ENCODE measurements around the gene KLHDC9. TPM values are rescaled to one million over a fixed set of nuclear protein-coding genes. Genes with fewer than 3 reads are reported as not detected.
A peak's percentile ranks its signal among the peaks of the same experiment; 100 is the strongest.

KLHDC9 gene
- total and polyA plus RNA-seq, 9 of the 15 experiments (the other 6 are each of a cell fraction or from before 2014, with no cell fraction given), result not detected

DNA sequence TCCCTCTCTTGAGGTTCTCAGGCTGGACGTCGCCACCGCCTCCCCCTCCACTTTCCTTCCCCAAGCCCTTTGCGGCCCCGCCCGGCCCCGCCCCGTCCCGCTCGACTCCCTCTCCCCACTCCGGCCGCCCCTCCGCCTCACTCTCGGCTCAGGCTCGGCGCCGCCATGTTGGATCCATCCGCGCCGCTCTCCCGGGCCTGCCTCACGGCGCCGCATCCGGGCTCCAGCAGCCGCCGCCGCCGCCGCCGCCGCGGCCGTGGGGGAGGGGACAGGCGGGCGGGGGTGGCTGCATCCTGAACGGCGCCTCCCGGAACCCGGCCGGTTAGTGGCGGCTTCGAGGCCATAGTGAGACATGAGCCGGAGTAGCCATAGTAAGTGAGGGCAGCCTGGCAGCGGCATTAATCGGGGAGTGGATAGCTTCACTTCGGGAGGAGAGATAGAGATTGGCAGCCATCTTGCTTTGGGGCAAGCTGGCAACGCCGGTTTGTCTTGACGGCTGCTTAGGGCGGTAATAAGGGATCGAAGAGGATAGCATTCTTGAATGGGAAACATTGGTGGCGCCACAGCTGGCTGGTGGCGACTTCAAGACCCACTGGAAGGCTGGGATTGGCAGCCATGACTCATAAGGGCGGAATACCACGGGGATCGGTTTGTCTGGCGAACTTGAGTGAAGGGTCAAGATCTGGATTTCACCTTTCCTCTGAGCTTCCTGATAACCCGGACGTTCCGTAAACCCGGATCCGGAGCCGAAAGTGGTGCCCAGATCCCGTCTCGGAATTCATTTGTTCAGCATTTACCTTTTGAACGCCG lies 34.5 kb downstream of the KLHDC9 start, which contains the start of gene DEDD:
Gene DEDD, minus strand, starts transcription at position 258 of the 810 bp plus-strand sequence. CDS start 8,205 bp downstream, outside the sequence.
- WGBS (ENCODE audit: insufficient coverage, low coverage, missing lambda C conversion rate), result under 1% methylated on average over 44 of the region's 68 CpGs
- intact Hi-C loops (cut with micrococcal nuclease), result loop anchor here (1.0 to 10.0 kb wide), 4 partner anchors 13 to 408 kb away; partner anchors contain the start of gene PPOX
- TF ChIP-seq ZNF584 (CRISPR knock-in tag; IDR thresholded peaks at IDR 0.05; ENCODE audit: low read depth) (no peak; the same call in 1 of the 2 replicates), XRCC5 (IDR thresholded peaks at IDR 0.05; ENCODE audit: low read depth, low read length) (peak; percentile 31; the same call in 1 of the 2 replicates)
- TF ChIP-seq, protein P1, sequence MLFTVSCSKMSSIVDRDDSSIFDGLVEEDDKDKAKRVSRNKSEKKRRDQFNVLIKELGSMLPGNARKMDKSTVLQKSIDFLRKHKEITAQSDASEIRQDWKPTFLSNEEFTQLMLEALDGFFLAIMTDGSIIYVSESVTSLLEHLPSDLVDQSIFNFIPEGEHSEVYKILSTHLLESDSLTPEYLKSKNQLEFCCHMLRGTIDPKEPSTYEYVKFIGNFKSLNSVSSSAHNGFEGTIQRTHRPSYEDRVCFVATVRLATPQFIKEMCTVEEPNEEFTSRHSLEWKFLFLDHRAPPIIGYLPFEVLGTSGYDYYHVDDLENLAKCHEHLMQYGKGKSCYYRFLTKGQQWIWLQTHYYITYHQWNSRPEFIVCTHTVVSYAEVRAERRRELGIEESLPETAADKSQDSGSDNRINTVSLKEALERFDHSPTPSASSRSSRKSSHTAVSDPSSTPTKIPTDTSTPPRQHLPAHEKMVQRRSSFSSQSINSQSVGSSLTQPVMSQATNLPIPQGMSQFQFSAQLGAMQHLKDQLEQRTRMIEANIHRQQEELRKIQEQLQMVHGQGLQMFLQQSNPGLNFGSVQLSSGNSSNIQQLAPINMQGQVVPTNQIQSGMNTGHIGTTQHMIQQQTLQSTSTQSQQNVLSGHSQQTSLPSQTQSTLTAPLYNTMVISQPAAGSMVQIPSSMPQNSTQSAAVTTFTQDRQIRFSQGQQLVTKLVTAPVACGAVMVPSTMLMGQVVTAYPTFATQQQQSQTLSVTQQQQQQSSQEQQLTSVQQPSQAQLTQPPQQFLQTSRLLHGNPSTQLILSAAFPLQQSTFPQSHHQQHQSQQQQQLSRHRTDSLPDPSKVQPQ (CRISPR knock-in tag; IDR thresholded peaks at IDR 0.05; ENCODE audit: borderline replicate concordance), result no peak
- TF ChIP-seq, protein P2, sequence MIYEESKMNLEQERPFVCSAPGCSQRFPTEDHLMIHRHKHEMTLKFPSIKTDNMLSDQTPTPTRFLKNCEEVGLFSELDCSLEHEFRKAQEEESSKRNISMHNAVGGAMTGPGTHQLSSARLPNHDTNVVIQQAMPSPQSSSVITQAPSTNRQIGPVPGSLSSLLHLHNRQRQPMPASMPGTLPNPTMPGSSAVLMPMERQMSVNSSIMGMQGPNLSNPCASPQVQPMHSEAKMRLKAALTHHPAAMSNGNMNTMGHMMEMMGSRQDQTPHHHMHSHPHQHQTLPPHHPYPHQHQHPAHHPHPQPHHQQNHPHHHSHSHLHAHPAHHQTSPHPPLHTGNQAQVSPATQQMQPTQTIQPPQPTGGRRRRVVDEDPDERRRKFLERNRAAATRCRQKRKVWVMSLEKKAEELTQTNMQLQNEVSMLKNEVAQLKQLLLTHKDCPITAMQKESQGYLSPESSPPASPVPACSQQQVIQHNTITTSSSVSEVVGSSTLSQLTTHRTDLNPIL (CRISPR knock-in tag; IDR thresholded peaks at IDR 0.05), result no peak
- TF ChIP-seq, protein P3, sequence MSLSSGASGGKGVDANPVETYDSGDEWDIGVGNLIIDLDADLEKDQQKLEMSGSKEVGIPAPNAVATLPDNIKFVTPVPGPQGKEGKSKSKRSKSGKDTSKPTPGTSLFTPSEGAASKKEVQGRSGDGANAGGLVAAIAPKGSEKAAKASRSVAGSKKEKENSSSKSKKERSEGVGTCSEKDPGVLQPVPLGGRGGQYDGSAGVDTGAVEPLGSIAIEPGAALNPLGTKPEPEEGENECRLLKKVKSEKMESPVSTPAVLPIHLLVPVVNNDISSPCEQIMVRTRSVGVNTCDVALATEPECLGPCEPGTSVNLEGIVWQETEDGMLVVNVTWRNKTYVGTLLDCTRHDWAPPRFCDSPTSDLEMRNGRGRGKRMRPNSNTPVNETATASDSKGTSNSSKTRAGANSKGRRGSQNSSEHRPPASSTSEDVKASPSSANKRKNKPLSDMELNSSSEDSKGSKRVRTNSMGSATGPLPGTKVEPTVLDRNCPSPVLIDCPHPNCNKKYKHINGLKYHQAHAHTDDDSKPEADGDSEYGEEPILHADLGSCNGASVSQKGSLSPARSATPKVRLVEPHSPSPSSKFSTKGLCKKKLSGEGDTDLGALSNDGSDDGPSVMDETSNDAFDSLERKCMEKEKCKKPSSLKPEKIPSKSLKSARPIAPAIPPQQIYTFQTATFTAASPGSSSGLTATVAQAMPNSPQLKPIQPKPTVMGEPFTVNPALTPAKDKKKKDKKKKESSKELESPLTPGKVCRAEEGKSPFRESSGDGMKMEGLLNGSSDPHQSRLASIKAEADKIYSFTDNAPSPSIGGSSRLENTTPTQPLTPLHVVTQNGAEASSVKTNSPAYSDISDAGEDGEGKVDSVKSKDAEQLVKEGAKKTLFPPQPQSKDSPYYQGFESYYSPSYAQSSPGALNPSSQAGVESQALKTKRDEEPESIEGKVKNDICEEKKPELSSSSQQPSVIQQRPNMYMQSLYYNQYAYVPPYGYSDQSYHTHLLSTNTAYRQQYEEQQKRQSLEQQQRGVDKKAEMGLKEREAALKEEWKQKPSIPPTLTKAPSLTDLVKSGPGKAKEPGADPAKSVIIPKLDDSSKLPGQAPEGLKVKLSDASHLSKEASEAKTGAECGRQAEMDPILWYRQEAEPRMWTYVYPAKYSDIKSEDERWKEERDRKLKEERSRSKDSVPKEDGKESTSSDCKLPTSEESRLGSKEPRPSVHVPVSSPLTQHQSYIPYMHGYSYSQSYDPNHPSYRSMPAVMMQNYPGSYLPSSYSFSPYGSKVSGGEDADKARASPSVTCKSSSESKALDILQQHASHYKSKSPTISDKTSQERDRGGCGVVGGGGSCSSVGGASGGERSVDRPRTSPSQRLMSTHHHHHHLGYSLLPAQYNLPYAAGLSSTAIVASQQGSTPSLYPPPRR (CRISPR knock-in tag; IDR thresholded peaks at IDR 0.05; ENCODE audit: borderline replicate concordance), result no peak

More for the DNA sequence above, 34.5 kb downstream of the KLHDC9 start, which contains the start of gene DEDD:
- Histone ChIP-seq H3K27ac (ENCODE audit: extremely low read depth, low read depth, low read length) (peak within 1 kb of the TSS; percentile 89), H3K27me3 (ENCODE audit: control insufficient read depth in 2 of 2, insufficient read depth in 2 of 2, low read length in 2 of 2) (no peaks in the 10 kb centered on the region), H3K4me3 (peak within 1 kb of the TSS; percentile 57), H3K79me2 (ENCODE audit: control insufficient read depth, insufficient read depth, low read length) (peaks cover 58% of the 10 kb centered on the region), H3K9me3 (replicated peaks; ENCODE audit: control insufficient read depth, insufficient read depth, low read depth, low read length) (no peaks in the 10 kb centered on the region), H3K9ac (ENCODE audit: insufficient read depth in 1 of 2, low read depth in 2 of 2, low read length in 2 of 2) (peak within 1 kb of the TSS; percentile 90), H3K36me3 (ENCODE audit: control insufficient read depth, insufficient read depth, low read length) (peaks cover 32% of the 10 kb centered on the region), H4K20me1 (replicated peaks; ENCODE audit: control insufficient read depth, insufficient read depth, low read length) (no peaks in the 10 kb centered on the region), H3K4me2 (ENCODE audit: insufficient read depth, low read length) (peak within 1 kb of the TSS; percentile 97), H3K4me1 (replicated peaks in 1 of 2; ENCODE audit: control insufficient read depth in 2 of 2, insufficient read depth in 2 of 2, low read length in 2 of 2) (peaks cover 7 to 15% of the 10 kb centered on the region in 2 experiments; a peak in 3 of 5 replicates), H2AFZ (ENCODE audit: low read depth, low read length) (peak within 1 kb of the TSS; percentile 94), H3K9me1 (ENCODE audit: control insufficient read depth, insufficient read depth, low read length) (no peaks in the 10 kb centered on the region)
- in situ Hi-C loops (cut with MboI), result no loop called here
- DNase-seq (ENCODE audit: extremely low read depth in 1 of 4, low spot score in 3 of 4) (peak; percentile 92 to 96 (median 92)), FAIRE-seq (peak; percentile 91), ATAC-seq (peak; percentile 97)
- no TSS peak for BruUV-seq (replicated peaks)
- CTCF ChIA-PET (ENCODE audit: low intra/inter-chr PET ratio), result no interaction called here
- POLR2A ChIA-PET, result interaction anchor here (0.6 to 4.2 kb wide), 24 partner anchors 8 to 769 kb away, joined by 3 to 20 read pairs (median 4); partner anchors contain the start of genes ADAMTS4, KLHDC9, NIT1 and PFDN2

All from K562 (cell line).